ENCODE results near the gene ERMP1.

DNA sequence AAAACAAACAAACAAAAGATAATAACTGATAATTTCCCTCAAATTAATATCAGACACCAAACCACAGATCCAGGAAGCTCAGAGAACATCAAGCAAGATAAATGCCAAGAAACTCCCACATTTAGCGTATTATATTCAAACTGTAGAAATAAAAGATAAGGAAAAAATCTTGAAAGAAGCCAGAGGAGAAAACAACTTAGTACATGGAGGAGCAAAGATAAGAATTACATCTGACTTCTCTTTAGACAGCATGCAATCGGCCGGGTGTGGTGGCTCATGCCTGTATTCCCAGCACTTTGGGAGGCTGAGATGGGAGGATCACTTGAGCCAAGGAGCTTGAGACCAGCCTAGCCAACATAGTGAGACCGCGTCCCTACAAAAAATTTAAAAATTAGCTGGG lies 40.5 kb upstream of the ERMP1 start:
- TF ChIP-seq CTCF (IDR thresholded peaks at IDR 0.05; ENCODE audit: poor library complexity) (no peak), EZH2 (IDR thresholded peaks at IDR 0.05; ENCODE audit: borderline replicate concordance) (no peak), EZH2phosphoT487 (IDR thresholded peaks at IDR 0.05; ENCODE audit: low read depth, severe bottlenecking, unreplicated experiment) (no peak)

Measured in hepatocyte (in vitro differentiated cells).